K562 (cell line): Measurements from ENCODE around the gene WDR70. TPM values are rescaled to one million over a fixed set of nuclear protein-coding genes. Genes with fewer than 3 reads are reported as not detected.
"Not testable (repeated sequence)": the region's sequence is repeated elsewhere in the genome, so short reads cannot be mapped to it uniquely, and the experiment has no call there.

ENCODE experiments used
- ATF6 ChIP-seq: sonication (generic); formaldehyde crosslinking; IDR thresholded peaks from 2 replicates; pipeline ENCODE4 v1.4.0; 2020; ENCODE audit warnings: mild to moderate bottlenecking, missing genetic modification reagents
- CBFA2T3 ChIP-seq: fragments of 450-650 bp; IDR thresholded peaks from 2 replicates; pipeline ENCODE4 v1.6.1; 2017
- CHAMP1 ChIP-seq: fragments of 450-650 bp; IDR thresholded peaks from 2 replicates; pipeline ENCODE4 v1.6.1; 2016; ENCODE audit warnings: mild to moderate bottlenecking
- EP300 ChIP-seq: IDR thresholded peaks from 2 replicates; pipeline ENCODE4 v1.6.1; 2012; ENCODE audit warnings: low read length, improper control_type of control experiment
- GABPB1 ChIP-seq: sonication (generic); formaldehyde crosslinking; IDR thresholded peaks from 2 replicates; pipeline ENCODE4 v1.8.0; 2022; ENCODE audit warnings: mild to moderate bottlenecking, missing genetic modification reagents
- L3MBTL2 ChIP-seq: fragments of 450-650 bp; IDR thresholded peaks from 2 replicates; pipeline ENCODE4 v1.6.1; 2016; ENCODE audit warnings: mild to moderate bottlenecking, moderate library complexity
- MEF2D ChIP-seq: conservative IDR thresholded peaks from 2 replicates; pipeline ENCODE4 v1.6.1; 2016; ENCODE audit warnings: low read depth, missing genetic modification characterization, missing compliant biosample characterization
- MTA1 ChIP-seq: fragments of 450-650 bp; IDR thresholded peaks from 2 replicates; pipeline ENCODE4 v1.6.1; 2017; ENCODE audit warnings: borderline replicate concordance
- NCOA1 ChIP-seq: fragments of 450-650 bp; IDR thresholded peaks from 2 replicates; pipeline ENCODE4 v1.6.1; 2016; ENCODE audit warnings: low read depth
- NR4A1 ChIP-seq, 2 experiments: fragments of 250-450 bp in 1 of 2; fragments of 450-650 bp in 1 of 2; sonication (Bioruptor Pico) in 1 of 2; IDR thresholded peaks; 2 replicates each; pipeline versions ENCODE4 v1.4.0 to v1.6.1; 2016 to 2020; ENCODE audit warnings: mild to moderate bottlenecking in 2 of 2, missing compliant biosample characterization in 1 of 2, missing genetic modification characterization in 1 of 2, moderate library complexity in 1 of 2
- PHF21A ChIP-seq: fragments of 450-650 bp; IDR thresholded peaks from 2 replicates; pipeline ENCODE4 v1.6.1; 2017; ENCODE audit warnings: low read depth, borderline replicate concordance
- SPI1 ChIP-seq: IDR thresholded peaks from 2 replicates; pipeline ENCODE4 v1.6.1; 2011; ENCODE audit warnings: low read depth, low read length, control low read depth, borderline replicate concordance
- TEAD1 ChIP-seq, 2 experiments: fragments of 450-650 bp in 1 of 2; sonication (generic) in 1 of 2; formaldehyde crosslinking; IDR thresholded peaks; 2 replicates each; pipeline versions ENCODE4 v1.4.0 to v1.8.0; 2020 to 2022; ENCODE audit warnings: mild to moderate bottlenecking in 2 of 2, missing genetic modification reagents in 1 of 2
- TFAP4 ChIP-seq: sonication (generic); formaldehyde crosslinking; IDR thresholded peaks from 2 replicates; pipeline ENCODE4 v1.8.0; 2022; ENCODE audit warnings: missing genetic modification reagents, mild to moderate bottlenecking, moderate library complexity, borderline replicate concordance
- UBTF ChIP-seq, 2 experiments: IDR thresholded peaks; 2 replicates each; pipeline ENCODE4 v1.6.1; 2012; ENCODE audit warnings: improper control_type of control experiment in 2 of 2, low read depth in 2 of 2, low read length in 2 of 2, borderline replicate concordance in 1 of 2
- ZEB2 ChIP-seq: fragments of 450-650 bp; IDR thresholded peaks from 2 replicates; pipeline ENCODE4 v1.6.1; 2016
- ZKSCAN1 ChIP-seq: fragments of 150-350 bp; IDR thresholded peaks from 2 replicates; pipeline ENCODE4 v1.6.1; 2016; ENCODE audit warnings: low read depth, low read length
- polyA plus RNA-seq, 8 experiments: library from polyadenylated mRNA; depleted of rRNA in 4 of 8; stranded (reverse) in 5 of 8; unstranded in 3 of 8; fragments of >200 nt; fragmentation: Nextera tagmentation in 2 of 8; fragmentation: Illumina TruSeq in 1 of 8; extraction: Ambion mirVana in 2 of 8; extraction: Trizol in 1 of 8; gene quantifications; 2 replicates each; pipeline versions ENCODE4 v1.2.1 to v1.2.3, GENCODE V29; 2011 to 2014; ENCODE audit warnings: inconsistent platforms in 1 of 8, missing spikeins in 1 of 8
- total RNA-seq, 7 experiments: library from RNA; depleted of rRNA in 6 of 7; stranded (reverse); fragments of >200 nt in 6 of 7; fragmentation: Illumina TruSeq in 2 of 7; extraction: Trizol in 2 of 7; gene quantifications; 2 replicates each; pipeline versions ENCODE4 v1.2.1 to v1.2.3, GENCODE V29; 2011 to 2021; ENCODE audit warnings: low replicate concordance in 1 of 7
- TF ChIP-seq, protein P1 (sequence below): fragments of 450-650 bp; IDR thresholded peaks from 2 replicates; pipeline ENCODE4 v1.6.1; 2016; ENCODE audit warnings: antibody characterized with exemption

The WDR70 gene
- total and polyA plus RNA-seq, 9 of the 15 experiments (the other 6 are each of a cell fraction or from before 2014, with no cell fraction given) = 16.8 to 46.6 (median 38.8) TPM

DNA sequence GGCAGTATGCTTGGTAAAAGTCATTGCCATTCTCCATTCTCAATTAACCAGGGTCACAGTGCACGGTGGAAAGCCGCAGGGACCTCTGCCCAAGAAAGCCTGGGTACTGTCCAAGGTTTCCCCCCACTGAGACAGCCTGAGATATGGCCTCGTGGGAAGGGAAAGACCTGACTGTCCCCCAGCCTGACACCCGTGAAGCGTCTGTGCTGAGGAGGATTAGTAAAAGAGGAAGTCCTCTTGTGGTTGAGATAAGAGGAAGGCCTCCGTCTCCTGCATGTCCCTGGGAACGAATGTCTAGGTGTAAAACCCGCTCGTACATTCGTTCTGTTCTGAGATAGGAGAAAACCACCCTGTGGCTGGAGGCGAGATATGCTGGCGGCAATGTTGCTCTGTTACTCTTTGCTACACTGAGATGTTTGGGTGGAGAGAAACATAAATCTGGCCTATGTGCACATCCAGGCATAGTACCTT lies 293.0 kb downstream of the WDR70 start (continued):
- TF ChIP-seq ATF6 (CRISPR knock-in tag) (0 out of 2 replicates have a peak, but pooled peaks have one; percentile 42), CHAMP1 (0 out of 2 replicates have a peak, but pooled peaks have one; percentile 43), PHF21A (peak; percentile 54; the same call in 1 of the 2 replicates), UBTF (IDR thresholded peaks at IDR 0.05; ENCODE audit: borderline replicate concordance in 1 of 2, low read depth in 2 of 2, low read length in 2 of 2) (peak in 1 of 2 experiments; percentile 82; a peak in 2 of 4 replicates), TEAD1 (CRISPR knock-in tag; IDR thresholded peaks at IDR 0.05) (peak; percentile 50 to 78; a peak in 2 of 4 replicates), ZEB2 (peak; percentile 87), MTA1 (peak; percentile 89), L3MBTL2 (peak; percentile 90), EP300 (peak; percentile 59; the same call in 1 of the 2 replicates), ZKSCAN1 (peak; percentile 52; the same call in 1 of the 2 replicates), GABPB1 (CRISPR knock-in tag) (peak; percentile 55; the same call in 1 of the 2 replicates), NCOA1 (peak; percentile 59; the same call in 1 of the 2 replicates), CBFA2T3 (peak; percentile 94), SPI1 (peak; percentile 99), NR4A1 (tag; IDR thresholded peaks at IDR 0.05) (peak; percentile 39; the same call in 1 of the 2 replicates), TFAP4 (CRISPR knock-in tag) (peak; percentile 43; the same call in 1 of the 2 replicates), MEF2D (tag) (0 out of 2 replicates have a peak, but pooled peaks have one; percentile 43)
- TF ChIP-seq, protein P1, sequence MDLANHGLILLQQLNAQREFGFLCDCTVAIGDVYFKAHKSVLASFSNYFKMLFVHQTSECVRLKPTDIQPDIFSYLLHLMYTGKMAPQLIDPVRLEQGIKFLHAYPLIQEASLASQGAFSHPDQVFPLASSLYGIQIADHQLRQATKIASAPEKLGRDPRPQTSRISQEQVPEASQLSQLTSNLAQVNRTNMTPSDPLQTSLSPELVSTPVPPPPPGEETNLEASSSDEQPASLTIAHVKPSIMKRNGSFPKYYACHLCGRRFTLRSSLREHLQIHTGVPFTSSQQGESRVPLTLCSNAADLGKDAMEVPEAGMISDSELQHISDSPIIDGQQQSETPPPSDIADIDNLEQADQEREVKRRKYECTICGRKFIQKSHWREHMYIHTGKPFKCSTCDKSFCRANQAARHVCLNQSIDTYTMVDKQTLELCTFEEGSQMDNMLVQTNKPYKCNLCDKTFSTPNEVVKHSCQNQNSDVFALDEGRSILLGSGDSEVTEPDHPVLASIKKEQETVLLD = peak; percentile 84
- TF ChIP-seq NR4A1 (CRISPR knock-in tag; IDR thresholded peaks at IDR 0.05) = not testable (repeated sequence)
